HG03196 (cell line): ENCODE measurements around the gene NAP1L4.
A peak's percentile ranks its signal among the peaks of the same experiment; 100 is the strongest.

Experiments used
- ATAC-seq: cut with Tn5 transposase; IDR thresholded peaks from one replicate; pipeline ENCODE4 v1.9.1; 2021; ENCODE audit not compliant: unreplicated experiment

The NAP1L4 gene, protein sequence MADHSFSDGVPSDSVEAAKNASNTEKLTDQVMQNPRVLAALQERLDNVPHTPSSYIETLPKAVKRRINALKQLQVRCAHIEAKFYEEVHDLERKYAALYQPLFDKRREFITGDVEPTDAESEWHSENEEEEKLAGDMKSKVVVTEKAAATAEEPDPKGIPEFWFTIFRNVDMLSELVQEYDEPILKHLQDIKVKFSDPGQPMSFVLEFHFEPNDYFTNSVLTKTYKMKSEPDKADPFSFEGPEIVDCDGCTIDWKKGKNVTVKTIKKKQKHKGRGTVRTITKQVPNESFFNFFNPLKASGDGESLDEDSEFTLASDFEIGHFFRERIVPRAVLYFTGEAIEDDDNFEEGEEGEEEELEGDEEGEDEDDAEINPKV

DNA sequence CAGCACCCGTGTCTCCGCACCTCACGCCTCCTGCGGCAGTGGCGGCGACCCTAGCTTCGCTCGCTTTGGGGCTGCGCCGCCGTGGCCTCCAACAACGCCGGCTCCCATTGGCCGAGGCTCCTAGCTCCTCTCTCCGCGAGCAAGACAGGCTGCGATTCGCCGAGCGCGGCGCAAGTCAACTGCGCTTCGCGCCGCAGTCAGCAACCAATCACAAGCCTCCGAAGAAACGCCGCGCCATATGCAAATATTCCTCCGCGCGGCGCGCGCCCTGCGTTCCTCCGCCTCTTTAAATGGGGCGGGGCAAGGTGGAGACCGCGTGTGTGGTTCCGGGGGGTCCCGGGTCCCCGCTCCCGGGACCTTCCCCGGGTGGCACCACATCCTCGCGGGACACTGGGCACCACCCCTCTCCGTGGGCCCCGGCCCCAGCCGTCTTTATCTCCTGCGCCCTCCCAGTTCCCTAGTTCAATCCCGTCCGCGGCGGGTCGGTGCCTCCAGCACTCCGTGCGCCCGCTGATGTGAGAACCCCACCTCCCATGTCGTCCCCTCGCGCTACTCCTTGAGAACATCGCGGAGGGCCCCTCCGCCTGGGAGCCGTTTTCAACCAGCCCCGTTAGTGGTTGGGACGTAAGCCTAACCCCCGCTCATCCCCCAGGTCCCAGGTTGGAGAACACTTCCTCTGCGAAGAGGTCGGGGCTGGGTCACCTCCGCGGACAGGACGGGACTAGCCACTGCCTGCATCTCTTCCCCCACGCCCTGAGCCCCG is at the start of gene NAP1L4:
TSS of gene NAP1L4 (minus strand) at position 96 of the 763 bp plus-strand sequence. CDS start 13,109 bp downstream, outside the sequence.
- ATAC-seq: peak; percentile 83

DNA sequence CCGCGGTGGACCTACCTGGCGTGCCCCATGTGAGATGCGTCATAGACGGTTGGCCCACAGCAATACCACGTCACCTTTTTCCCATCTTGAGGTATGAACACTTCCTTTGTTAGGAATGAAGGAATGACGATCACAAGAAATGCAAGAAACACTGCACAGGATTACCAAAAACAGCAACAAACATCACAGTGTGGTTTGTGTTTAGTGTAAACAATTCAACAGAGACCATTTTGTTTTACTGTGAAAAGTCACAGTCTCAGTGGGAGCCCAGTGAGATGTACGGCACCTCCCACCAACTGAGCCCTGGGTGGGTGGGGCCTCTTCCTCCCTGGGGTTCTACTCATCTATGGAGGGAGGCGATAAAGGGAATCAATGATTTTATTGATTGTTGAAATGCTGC is 48.8 kb upstream of the NAP1L4 start:
- ATAC-seq: no peak

DNA sequence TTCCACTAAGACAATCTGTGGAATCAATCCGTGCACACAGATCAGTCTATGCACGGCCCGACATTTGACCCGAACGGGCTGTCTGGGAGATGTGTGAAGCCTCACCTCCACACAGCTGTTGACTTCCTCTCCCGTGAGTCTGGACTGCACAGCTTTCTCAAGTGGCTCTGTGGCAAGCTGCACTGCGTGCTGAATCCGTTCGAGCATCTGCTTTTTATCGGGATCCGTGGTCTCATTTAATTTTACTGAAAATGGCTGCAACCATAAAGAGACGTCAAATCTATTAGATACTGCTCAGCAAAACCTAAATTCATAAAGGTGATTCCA is 45.8 kb upstream of the NAP1L4 start:
- ATAC-seq: no peak

DNA sequence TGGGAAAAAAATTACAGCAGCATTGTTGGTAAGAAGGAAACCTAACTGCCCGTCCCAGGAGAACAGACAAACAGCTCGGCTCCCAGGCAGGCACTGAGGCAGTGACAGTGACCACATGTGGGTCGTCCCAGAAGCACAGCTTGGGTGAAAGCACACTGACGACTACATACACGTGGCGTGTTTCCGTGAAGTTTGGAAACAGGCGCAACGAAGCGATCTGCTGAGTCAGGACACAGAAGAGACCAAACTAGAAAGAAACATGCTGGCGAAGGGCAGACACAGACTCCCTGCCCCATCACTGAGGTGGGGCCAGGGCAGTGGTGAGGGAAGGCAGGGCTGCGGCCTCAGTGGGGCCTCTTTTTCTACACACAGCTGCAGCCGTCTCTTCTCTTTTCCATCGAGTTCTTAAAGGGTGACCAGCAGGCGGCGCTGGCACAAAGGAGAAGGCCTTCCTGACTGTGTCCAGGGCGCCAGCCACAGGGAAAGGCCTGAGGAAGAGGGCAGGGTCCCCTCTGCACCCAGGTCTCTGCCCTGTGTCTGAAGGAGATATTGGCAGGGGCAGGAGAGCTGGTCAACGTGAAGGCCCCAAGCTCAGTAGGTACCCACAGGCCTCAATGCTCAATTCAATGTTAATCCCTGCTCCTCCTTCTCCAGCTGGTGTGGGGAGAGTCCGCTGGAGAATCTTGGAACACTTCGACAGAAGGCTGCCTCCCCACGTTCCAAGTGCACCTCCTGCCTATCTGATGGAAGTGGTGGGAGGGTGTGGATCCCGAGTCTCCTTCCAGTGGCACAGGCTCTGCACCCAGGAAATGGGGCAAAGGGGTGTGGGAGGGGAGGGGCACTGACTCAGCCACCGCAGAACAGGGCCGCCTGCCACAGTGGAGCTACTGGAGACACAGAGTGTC is 45.2 kb upstream of the NAP1L4 start:
- no peak for ATAC-seq

- no peak for ATAC-seq
Observed at GRCh38 chr11:3036419-3036818, 44.3 kb upstream of the NAP1L4 start.

DNA sequence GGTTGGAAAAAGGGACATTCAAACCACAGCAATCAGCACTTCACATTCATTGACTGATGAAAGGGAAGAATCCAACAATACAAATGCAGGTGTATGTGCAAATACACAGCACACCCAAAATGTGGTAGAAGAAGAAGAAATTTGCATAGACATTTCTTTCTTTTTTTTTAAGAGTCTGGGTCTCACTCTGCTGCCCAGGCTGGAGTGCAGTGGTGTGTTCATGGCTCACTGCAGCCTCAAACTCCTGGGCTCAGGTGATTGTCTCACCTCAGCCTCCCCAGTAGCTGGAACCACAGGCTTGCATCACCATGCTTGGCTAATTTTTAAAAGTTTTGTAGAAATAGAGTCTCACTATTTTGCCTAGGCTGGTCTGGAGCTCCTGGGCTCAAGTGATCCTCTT is 43.2 kb upstream of the NAP1L4 start:
- no peak for ATAC-seq

GRCh38 chr11:3030289-3031070 is 38.4 kb upstream of the NAP1L4 start:
- ATAC-seq: no peak

- no peak for ATAC-seq
Observed at GRCh38 chr11:3028813-3029212, 36.7 kb upstream of the NAP1L4 start.

DNA sequence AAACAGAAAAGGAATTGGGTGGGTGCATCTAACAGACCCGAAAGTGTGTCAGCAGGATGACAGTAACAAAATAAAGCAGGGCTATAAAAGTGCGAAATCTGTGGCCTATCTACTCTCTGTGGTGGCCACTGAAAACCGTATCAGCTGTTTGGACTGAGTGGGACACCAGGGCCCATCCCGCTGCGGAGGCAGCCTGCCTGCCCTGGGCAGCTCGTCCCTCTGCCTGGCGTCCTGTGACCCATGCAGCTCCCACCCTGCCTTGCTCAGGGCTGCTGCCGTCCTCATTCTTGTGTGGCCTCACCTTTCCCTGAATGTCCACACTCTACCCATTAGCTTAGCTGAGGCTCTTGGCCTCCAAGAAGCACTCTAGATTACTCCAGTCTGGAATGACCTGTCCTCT is 34.7 kb upstream of the NAP1L4 start:
- ATAC-seq: no peak

DNA sequence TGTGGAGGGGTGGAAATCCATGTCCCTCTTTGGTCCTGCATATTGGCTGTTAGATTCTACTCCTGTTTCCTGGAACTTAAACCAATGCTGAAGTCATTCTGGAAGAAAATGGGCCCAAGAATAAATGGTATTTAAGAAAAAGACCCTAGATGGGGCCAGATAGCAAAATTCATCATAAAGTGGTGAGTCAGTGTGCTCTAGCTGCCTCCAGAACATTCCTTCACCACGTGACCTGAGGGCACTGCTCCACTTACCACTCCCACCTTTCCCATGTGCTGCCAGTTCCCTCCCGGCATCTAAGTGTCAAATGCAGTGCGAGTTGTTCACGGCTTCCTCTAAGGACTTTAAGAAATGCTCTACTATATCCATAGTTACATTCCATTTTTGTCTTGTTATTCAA is 30.9 kb upstream of the NAP1L4 start:
- ATAC-seq: no peak

DNA sequence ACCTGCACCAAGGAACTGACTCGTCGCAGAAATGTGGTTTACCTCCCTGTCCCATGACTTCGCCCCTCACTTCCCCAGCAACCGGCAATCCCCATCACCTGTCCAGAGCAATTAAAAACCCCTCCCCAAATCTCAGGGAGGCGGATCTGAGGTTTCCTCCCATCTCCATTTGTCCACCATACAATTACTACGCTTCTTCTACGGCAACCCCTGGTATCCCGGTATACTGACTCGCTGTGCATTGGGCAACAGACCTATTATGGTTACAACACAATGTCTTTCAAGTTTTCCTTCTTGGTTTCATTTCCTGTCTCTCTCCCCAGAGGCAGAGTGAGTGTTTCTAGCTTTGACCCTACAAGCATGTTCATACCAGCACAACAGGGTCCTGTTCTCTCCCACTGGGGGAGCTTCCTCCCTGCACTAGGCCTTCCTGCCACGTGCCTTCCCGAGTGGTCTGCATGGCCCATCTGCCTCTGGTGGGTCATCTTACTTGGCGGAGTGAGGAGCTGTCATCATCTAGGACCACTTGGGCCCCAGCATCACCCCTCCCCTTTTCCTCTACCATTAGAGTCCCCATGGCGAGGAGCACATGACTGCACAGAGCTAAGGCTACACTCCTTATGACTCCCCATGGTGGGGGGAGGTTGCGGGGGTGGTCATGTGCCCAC is 30.3 kb upstream of the NAP1L4 start:
- ATAC-seq: peak; percentile 67

GRCh38 chr11:3021125-3021524 is 29.0 kb upstream of the NAP1L4 start:
- ATAC-seq: no peak

DNA sequence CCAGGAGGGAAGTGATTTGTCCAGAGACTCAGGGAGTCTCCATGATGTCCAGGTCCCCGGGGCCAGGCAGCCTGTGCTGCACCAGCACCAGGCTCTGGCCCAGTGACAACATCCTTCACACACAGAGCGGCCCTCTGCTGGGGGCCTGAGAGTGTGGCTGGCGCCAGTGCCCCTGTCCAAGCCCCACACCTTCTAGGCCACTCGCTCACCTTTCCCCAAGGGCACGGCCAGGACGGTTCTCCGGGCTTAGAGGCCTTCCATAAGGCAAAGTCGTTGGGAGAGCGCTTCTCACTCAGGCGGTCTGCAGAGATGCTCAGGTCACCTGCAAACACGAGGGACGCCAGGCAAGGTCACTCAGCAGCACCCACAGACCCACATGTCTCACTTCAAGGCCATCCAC is 27.9 kb upstream of the NAP1L4 start:
- ATAC-seq: no peak

DNA sequence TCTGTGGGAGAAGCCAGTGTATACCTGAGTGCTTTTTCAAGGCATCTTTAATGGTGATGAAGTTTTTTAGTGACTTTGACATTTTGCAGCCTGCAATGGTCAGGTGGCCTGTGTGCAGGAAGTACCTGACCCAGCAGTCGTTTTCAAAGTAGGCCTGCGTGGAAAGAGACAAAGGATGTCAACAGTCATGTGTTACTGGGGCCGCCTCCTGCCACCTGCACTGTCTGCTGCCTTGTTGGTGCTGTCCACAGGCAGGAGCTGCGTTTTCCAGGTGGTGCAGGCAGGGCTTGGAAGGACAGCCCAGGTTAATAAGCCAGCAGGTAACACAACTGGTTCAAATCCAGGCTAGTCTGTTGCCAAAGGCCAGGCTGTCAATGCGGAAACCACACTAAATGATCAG is 26.5 kb upstream of the NAP1L4 start:
- no peak for ATAC-seq

GRCh38 chr11:3016861-3017260 is 24.7 kb upstream of the NAP1L4 start:
- no peak for ATAC-seq

DNA sequence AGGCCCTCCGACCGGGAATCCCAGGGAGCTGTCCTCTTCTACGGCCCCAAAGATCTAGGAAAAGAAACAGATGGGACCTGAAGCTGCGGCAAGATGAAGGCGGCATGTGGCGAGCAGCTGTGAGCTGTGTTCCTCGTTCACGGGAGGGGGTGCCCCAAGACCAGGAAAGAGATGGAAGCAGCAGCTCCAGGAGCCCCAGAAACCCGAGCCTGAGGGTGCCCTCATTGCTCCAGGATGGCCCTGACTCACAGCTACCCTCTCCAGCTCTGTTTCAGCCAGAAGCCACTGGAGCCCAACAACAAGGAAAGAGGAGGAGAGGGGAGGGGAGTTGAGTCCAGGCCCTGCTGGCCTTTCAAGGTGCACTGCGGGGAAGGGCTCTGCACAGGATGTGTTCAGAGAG is 23.7 kb upstream of the NAP1L4 start:
- ATAC-seq: no peak

DNA sequence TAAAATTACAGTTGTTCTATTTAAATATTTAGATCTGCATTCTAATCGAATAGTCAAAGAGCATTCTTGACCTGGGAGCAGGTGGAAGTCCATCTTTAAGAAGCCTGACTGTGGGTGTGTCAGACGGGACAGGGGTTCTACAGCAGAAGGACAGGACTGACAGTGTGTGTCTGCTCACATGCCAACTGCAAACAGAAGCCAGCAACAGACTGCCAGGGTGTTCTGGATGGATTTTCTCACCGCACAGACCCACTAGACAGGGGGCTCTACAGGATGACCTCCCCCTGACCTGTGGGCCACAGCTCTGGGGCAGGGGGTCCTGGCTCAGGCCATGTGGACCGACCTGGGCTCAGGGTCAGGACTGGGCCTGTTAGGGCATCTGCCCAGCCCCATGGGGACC is 22.8 kb upstream of the NAP1L4 start:
- ATAC-seq: no peak

DNA sequence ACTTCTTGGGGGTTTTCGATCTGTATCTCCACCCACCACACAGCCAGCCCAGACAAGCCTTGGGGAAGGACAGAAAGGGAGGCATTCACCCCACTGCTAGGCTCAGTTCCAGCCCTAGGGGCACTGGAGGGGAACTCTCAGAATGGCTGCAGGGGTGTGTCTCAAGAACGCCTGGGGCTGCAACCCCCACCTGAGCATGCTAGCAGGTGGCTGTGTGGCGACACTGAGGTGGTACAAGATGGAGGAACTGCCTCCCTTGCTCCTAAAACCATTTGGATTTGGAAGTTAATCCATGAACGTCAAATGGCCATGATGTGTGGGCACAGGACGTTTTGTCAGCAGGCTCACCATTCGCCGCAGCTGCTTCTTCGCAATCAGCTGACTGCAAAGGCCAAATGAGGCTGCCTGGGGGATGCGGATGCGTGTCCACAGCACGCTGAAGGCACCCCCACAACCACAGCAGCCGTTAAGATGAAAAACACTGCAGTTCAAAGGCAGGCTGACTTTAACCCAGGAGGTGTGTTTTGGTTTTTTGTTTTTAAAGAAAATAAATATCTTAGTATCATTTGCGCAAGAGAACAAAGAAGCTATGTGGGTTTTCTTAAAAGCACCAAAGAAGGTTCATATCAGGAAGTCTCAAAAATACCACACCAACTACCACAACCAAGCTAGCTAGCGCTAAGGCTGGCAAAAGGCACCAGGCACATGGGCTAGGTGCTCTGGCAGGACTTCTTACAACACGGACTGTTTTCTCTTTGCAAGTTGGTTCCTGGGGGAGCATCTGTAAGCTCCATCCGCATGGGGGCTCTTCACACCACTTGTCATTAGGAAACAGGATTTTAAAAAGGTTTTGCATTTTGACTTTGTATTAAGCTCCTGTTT is 22.2 kb upstream of the NAP1L4 start:
- no peak for ATAC-seq
